ENCODE data around the gene ZNF469.

The ZNF469 gene

DNA sequence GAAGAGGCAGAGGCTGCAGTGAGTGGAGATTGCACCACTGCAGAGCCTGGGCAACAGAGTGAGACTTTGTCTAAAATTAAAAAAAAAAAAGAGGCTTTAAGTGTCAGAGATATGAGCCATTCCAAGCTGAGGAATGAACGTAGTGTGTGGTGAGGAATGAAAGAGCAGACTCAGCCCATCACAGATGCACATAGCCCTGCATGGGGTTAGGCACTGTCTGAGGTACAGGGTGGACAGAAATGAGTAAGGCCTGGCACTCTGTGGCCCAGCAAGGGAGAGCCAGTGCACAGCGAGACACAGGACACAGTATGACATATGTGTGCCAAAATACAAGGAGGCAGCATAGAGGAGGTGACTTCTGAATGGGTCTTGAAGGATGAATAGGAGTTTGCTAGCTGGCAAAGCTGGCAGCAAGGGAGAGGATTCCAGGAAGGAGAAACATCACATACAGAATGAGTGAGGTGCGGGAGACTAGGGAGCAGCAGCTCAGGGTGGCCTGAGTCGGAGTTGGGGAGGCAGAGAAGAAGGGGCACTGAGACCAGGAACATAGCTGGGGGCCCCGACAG, 8.7 kb upstream of the ZNF469 start:
- no peak for DNase-seq (ENCODE audit: low read depth)
- H3K4me3 ChIP-seq (ENCODE audit: low read depth, low read length), result no peak overlapping the region

DNA sequence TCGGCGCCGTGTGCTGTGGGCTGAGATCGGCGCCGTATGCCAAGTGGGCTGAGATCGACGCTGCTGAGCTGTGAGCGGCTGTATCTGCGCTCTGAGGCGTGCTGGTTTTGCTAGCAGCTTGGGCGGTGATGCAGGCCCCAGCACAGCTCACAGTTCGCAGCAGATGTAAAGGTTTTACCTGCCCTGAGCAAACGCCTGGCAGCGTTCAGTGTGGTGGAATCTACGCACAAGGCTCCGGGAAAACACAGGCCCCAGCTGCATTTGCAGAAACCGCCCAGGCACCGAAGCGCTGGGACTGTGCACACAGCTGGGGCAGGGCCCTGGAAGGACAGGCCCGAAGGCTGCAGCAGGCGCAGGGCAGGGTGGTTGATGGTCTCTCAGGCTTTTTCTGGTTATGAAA, 8.0 kb upstream of the ZNF469 start:
- no peak overlapping the region for H3K4me3 ChIP-seq (ENCODE audit: low read depth, low read length)
- no peak for DNase-seq (ENCODE audit: low read depth)

DNA sequence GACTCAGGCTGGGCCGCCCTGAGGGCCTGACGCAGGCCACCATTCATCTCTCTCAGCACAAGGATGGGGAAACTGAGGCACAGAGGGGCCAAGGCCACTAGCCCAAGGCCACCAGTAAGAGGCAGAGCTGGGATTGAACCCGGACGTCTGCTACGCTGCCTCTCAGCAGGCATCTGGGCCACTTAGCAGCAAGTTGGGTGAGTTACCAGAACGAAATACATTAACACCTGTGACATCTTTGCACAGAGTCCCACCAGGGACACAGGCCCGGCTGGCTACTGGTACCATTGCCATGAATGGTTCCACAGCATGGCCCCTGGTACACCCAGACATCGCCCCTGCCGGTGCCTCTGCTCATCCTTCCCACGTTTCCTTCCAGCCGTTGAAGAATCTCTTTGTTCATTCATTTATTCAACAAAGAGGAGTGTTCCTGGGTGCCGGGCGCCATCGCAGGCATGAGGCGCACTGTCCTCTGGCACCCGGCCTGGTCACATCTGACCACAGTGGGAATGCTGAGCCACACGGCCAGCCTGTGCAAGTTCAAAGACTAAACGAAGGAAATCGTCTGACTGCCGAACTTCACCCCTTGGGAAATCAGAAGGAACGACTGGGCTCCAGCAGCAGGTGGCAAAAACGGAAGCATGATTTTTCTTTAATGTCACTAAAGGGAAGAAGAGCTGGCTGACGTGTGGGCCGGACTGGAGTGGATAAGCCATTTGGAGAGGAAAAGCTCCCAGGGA, 7.4 kb upstream of the ZNF469 start:
- no peak overlapping the region for H3K4me3 ChIP-seq (ENCODE audit: low read depth, low read length)
- DNase-seq (ENCODE audit: low read depth), result no peak

- H3K4me3 ChIP-seq (ENCODE audit: low read depth, low read length), result no peak overlapping the region
- DNase-seq (ENCODE audit: low read depth), result no peak
Measured at GRCh38 chr16:88375996-88376834, 6.5 kb upstream of the ZNF469 start.

- H3K4me3 ChIP-seq (ENCODE audit: low read depth, low read length), result no peak overlapping the region
- DNase-seq (ENCODE audit: low read depth), result no peak
Measured at GRCh38 chr16:88376835-88377726, 5.7 kb upstream of the ZNF469 start.

DNA sequence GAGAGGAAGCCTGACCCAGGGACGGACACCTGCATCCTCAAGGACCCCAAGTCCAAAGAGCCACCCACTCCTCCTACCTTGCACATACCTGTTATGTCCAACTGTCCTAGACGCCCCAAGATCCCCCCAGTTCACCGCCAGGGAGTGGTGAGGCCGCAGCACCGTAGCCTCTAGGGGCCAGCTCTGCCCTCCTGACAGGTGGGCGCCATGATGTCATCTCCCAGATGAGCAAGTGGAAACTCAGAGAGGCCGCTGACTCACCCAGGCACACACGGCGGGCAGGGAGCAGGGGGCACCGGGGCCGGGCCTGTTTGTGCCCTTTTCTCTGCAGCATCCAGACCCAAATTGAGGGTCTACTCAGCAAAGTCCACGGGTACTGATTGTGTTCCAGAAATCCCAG, 4.8 kb upstream of the ZNF469 start:
- no peak overlapping the region for H3K4me3 ChIP-seq (ENCODE audit: low read depth, low read length)
- no peak for DNase-seq (ENCODE audit: low read depth)

DNA sequence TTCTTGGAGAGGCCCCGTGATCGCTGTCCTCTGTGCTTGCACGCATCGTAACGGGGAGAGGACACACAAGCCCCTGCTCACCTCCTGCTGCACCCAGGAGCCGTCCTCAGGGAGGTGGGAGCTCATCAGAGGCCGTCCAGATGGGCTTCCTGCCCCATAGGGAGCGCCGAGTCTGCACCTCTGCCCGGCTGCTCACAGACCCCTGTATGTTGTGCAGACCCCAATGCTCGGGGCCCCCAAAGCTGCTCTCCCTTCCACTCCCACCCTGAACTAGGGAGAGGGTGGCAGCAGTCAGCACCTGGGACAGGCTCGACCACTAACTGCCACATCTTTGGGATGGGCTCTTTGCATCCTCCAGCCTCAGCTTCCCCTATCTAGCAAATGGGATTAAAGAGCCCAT, 4.4 kb upstream of the ZNF469 start:
- no peak for DNase-seq (ENCODE audit: low read depth)

GRCh38 chr16:88378836-88379693, 3.7 kb upstream of the ZNF469 start:
- no peak for DNase-seq (ENCODE audit: low read depth)
- no peak overlapping the region for H3K4me3 ChIP-seq (ENCODE audit: low read depth, low read length)

More for the DNA sequence above, 4.4 kb upstream of the ZNF469 start:
- no peak overlapping the region for H3K4me3 ChIP-seq (ENCODE audit: low read depth, low read length)

- no peak overlapping the region for H3K4me3 ChIP-seq (ENCODE audit: low read depth, low read length)
- DNase-seq (ENCODE audit: low read depth), result no peak
Measured at GRCh38 chr16:88379694-88380040, 3.1 kb upstream of the ZNF469 start.

- no peak overlapping the region for H3K4me3 ChIP-seq (ENCODE audit: low read depth, low read length)
- DNase-seq (ENCODE audit: low read depth), result no peak
Measured at GRCh38 chr16:88380099-88380498, 2.7 kb upstream of the ZNF469 start.

DNA sequence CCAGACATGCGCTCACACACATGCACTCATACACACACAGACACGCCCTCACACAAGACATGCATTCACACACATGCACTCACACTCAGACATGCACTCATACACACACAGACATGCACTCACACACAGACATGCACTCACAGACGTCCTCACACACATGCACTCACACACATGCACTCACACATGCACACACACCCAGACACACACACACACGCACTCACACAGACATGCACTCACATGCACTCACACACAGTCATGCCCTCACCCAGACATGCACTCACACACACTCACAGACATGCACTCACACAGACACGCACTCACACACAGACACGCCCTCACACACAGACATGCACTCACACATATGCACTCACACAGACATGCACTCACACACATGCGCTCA, 2.1 kb upstream of the ZNF469 start:
- DNase-seq (ENCODE audit: low read depth), result no peak
- H3K4me3 ChIP-seq (ENCODE audit: low read depth, low read length), result no peak overlapping the region

DNA sequence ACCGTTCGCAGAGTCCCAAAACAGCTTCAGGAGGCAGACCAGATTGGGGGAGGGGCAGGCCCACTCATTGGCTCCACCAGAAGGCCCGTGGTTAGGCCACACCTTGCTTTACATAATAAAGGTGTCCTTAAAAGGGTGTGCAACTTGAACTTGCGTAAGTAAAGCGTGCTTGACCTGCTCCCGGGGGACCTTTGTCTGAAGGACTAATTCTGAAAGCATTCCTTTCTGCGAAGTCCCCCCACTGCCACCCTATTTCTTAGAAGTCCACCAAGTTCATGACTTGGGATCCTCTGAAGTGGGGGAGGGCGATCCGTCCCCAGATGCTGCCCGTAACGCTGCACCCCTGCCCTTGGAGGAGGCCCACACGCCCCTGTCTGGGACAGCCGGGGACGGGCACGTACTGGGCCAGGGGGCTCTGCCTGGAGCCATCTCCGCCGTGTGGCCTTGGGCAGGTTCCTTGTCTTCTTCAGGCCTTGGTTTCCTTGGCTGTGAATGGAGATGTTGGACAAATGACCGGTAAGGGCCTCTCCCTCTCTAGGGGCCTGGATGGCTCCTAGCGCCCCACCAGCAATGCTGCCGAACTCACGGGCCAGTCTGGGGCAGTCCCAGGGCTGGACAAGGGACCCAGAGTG, 823 bp upstream of the ZNF469 start:
- DNase-seq (ENCODE audit: low read depth), result no peak
- no peak overlapping the region for H3K4me3 ChIP-seq (ENCODE audit: low read depth, low read length)

DNA sequence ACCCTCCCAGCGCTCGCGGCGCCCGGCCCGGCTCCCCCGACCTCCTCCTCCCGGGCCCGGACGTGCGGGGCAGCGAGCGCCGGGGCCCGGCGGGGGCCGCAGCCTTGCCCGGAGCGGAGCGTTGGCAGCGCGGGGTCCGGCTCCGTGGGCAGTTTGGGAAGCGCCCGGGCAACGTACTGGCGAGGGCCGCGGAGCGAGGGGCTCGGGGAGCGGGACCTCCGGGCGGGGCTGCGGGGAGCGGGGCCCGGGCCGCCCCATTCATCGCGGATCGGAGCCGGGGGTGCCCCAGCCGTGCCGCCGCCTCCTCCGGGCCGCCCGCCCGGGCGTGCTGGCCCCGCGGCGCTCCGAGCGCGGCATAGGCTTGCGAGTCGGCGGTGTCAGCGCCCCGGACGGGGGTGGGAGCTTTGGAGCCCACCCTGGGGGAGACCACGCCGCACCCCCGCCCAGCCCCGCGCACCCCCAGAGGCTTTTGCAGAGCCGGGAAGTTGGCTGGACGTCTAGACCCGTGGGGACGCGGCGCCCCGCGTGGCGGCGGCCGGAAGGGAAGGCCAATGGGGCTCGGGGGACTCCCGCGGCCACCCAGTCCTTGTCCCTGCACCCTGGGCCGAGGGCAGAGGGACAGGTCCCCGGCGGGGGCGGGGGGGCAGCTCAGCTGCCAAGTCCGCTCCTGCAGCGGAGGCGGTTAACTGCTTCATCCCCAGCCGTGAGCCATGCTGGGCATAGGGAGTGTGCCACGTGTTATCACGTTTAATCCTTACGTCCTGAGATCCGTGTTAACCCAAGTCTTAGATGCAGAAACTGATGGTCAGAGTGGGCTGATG, 852 bp downstream of the ZNF469 start:
- H3K4me3 ChIP-seq (ENCODE audit: low read depth, low read length), result peak overlapping the region; percentile 62
- DNase-seq (ENCODE audit: low read depth), result no peak

- no peak for DNase-seq (ENCODE audit: low read depth)
- H3K4me3 ChIP-seq (ENCODE audit: low read depth, low read length), result peak overlapping the region; percentile 62
Measured at GRCh38 chr16:88384222-88385111, 1.7 kb downstream of the ZNF469 start.

DNA sequence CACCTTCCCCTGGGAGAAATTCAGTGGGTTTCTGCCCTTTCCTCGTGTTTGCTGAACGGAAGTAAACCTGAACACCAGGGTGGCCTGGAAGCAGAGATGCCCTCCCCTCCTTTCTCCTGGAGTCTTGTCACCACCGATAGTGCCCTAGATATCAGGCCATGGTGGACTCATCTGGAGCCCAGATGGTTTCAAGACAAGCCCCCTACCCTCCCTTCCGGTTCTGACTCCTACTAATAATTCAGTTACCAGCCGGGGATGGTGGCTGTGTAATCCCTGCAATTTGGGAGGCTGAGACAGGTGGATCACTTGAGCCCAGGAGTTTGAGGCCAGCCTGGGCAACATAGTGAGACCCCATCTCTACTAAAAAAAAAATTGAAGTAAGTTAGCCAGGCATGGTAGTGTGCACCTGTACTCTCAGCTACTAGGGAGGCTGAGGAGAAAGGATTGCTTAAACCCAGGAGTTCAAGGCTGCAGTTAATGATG, 2.4 kb downstream of the ZNF469 start:
- H3K4me3 ChIP-seq (ENCODE audit: low read depth, low read length), result no peak overlapping the region
- DNase-seq (ENCODE audit: low read depth), result no peak
